Stimulated activated CD4-positive, alpha-beta T cell treated with anti-CD3 and anti-CD28 coated beads, Interleukin-4, amount 100 ng/mL, for 24 hours (primary cell): ENCODE results near the gene DNAJC5G.
"Not testable (repeated sequence)": the region's sequence is repeated elsewhere in the genome, so short reads cannot be mapped to it uniquely, and the experiment has no call there.

Experiments
- DNase-seq: peaks from one replicate; pipeline ENCODE4 v3.0.0-alpha.2; 2020

Gene DNAJC5G

GRCh38 chr2:27312152-27312551, 36.9 kb downstream of the DNAJC5G start:
- no peak for DNase-seq

GRCh38 chr2:27313882-27314645, 38.8 kb downstream of the DNAJC5G start:
- no peak for DNase-seq

DNA sequence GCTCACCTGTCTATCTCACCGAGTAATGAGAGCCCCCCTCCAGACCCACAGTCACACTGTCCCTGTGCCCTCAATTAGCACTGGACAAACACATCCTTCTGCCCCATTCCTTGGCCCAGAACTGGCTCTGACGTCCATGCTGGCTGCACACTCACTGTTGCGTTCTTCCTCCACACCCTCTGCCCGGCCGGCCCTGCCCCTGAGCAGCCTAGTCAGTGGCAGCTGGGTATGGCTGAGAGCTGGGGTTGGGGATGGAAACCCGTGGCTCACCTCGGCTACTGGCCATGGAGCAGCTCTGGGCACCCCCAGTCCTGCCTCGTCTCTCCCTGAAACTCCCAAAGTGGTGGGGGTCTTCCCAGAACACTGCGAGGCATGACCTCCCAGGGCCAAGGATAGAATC, 39.5 kb downstream of the DNAJC5G start:
- DNase-seq, result no peak

GRCh38 chr2:27315122-27315521, 39.9 kb downstream of the DNAJC5G start:
- DNase-seq, result no peak

- no peak for DNase-seq
Measured at GRCh38 chr2:27316655-27317412, 41.6 kb downstream of the DNAJC5G start.

- not testable (repeated sequence) for DNase-seq
Measured at GRCh38 chr2:27319839-27320238, 44.6 kb downstream of the DNAJC5G start.

GRCh38 chr2:27320958-27321543, 45.8 kb downstream of the DNAJC5G start:
- no peak for DNase-seq

DNA sequence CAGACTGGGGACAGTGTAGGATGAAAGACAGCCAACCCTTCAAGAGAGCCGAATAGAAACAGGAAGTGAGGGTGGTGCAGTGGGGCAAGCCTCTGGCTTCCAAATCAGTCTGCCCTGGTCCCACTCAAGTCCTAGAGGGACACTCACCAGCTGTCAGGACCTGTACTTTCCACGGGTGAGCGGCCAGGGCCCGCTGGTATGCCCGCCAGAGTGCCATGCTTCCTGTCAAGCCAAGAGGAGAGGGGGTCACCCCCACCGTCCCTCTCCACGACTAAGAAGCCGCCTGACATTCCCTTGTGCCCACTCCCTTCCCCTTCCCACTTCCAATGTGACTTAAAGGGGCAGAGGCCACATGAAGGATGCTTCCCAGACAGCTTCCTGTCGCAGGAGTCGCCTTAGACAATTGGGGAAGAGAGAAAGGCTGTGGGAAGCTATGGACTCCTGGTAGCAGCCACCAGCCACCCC, 47.1 kb downstream of the DNAJC5G start:
- DNase-seq, result peak; percentile 9

- peak; percentile 91 for DNase-seq
Measured at GRCh38 chr2:27322766-27323595, 47.7 kb downstream of the DNAJC5G start, which contains the start of gene MPV17. TSS of gene MPV17 (minus strand) at chr2:27323097. CDS start at chr2:27322517, 580 bp downstream.

GRCh38 chr2:27323596-27324285, 48.5 kb downstream of the DNAJC5G start:
- DNase-seq, result no peak

DNA sequence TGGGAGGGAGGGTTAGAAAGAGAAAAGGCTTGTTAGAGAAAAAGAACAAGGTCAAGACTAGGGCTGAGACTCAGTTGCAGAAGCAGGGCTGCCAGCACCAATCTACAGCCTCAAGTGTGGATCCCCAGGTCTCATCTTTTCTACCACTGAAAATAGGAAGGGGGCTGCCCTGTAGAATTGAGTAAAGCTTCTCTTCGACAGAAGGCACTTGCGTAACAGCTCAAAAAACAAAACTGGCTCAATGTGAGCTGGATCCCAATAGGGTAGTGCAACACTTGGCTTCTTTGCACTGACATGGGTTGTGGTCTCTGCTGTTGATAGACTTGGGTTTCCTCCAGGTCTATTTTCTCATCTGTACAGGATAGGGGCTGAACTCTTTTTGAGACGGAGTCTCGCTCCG, 49.5 kb downstream of the DNAJC5G start:
- DNase-seq, result no peak
